ENCODE measurements around the gene MYPN.
"Not testable (repeated sequence)": the region's sequence is repeated elsewhere in the genome, so short reads cannot be mapped to it uniquely, and the experiment has no call there.

MYPN gene

GRCh38 chr10:68175949-68176348 is 66.7 kb downstream of the MYPN start:
- DNase-seq, result no peak

- DNase-seq, result no peak
Observed at GRCh38 chr10:68176797-68177196, 67.5 kb downstream of the MYPN start.

GRCh38 chr10:68178592-68178991 is 69.3 kb downstream of the MYPN start:
- DNase-seq, result no peak

DNA sequence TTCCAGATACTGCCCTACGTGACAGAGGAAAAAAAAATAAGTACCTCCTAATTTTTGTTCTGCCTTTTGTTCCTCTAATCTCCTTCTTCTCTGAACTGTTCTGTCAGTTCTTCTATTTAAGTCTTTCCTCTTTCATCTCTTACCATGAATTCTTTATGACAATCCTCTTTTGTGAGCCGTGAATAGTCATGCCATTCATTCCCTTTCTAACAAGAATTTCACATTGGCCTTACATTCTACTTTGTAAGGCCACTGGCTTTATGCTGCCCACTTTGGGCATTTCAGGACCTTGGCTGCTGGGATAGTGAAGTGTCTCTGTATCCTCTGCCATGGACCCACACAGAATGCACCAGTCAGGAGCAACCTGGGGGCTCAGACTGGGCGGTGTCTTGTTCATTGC is 69.7 kb downstream of the MYPN start:
- no peak for DNase-seq

GRCh38 chr10:68180490-68180889 is 71.2 kb downstream of the MYPN start:
- DNase-seq, result no peak

GRCh38 chr10:68184546-68184945 is 75.3 kb downstream of the MYPN start:
- peak; percentile 12 for DNase-seq

GRCh38 chr10:68185085-68185484 is 75.8 kb downstream of the MYPN start:
- DNase-seq, result no peak

DNA sequence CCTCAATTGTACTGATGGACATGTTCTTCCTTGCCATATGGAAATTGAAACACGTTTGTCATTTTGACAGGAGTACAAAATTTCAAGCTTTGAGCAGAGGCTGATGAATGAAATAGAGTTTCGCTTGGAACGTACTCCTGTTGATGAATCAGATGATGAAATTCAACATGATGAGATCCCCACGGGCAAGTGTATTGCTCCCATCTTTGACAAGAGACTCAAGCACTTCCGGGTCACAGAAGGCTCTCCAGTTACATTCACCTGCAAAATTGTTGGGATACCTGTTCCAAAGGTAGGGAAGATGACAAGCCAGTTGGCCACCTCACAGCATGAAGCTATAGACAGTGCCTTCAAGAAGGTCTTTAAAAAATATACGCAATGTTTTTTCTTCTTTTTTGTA is 79.5 kb downstream of the MYPN start:
- DNase-seq, result no peak

GRCh38 chr10:68192113-68192512 is 82.8 kb downstream of the MYPN start:
- DNase-seq, result no peak

DNA sequence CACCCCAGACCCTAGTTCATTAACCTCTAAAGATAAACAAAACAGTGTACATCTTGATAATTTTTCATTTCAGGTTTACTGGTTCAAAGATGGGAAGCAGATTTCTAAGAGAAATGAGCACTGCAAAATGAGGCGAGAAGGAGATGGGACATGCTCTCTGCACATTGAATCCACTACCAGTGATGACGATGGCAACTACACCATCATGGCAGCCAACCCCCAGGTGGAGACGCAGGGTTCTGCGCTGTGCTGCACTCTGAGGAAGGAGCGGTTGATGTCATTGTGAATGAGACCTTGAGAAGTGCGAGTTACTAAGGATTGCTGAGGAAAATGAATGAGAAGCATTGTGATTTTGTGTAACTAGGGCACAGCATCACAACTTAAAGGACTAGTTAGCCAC is 85.0 kb downstream of the MYPN start:
- DNase-seq, result no peak

- not testable (repeated sequence) for DNase-seq
Observed at GRCh38 chr10:68195776-68196175, 86.5 kb downstream of the MYPN start.

GRCh38 chr10:68196701-68197100 is 87.4 kb downstream of the MYPN start:
- DNase-seq, result no peak

DNA sequence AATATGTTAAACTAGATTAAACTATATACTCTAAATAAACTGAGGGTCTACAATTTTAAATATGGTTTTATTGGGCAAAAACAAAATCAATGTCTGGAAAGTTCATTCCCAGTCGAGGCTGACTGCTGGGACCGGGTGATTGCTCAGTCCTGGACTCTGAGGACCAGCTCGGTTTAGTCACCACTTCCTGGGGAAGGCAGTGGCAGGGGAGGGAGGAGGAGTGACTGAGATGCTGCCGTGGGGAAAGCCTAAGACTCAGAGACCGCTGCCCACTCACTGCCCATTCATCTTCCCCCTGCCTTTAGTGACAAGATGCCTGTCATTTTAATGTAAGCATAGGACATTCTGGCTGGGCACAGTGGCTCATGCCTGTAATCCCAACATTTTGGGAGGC is 93.7 kb downstream of the MYPN start:
- DNase-seq, result no peak

GRCh38 chr10:68208424-68209042 is 99.2 kb downstream of the MYPN start:
- DNase-seq, result peak; percentile 63

DNA sequence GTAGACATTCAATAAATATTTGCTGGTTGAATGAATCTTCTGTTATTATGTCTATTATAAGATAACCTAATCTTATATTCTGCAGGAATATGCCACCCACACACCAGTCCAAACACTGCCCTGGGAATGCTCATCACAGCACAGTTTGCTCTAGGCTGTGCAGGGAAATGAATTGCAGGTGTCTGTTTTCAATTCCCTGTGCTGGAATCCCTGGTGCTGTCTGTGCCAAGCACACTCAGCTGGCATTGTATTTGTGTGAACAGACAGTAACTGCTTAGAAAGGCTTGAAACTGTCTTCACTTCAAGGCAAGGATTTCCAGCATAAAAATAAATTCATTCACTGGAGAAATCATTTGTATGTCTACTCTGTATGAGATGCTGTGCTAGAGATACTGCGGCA is 102.4 kb downstream of the MYPN start:
- no peak for DNase-seq

GRCh38 chr10:68212721-68213352 is 103.5 kb downstream of the MYPN start:
- DNase-seq, result peak; percentile 55

DNA sequence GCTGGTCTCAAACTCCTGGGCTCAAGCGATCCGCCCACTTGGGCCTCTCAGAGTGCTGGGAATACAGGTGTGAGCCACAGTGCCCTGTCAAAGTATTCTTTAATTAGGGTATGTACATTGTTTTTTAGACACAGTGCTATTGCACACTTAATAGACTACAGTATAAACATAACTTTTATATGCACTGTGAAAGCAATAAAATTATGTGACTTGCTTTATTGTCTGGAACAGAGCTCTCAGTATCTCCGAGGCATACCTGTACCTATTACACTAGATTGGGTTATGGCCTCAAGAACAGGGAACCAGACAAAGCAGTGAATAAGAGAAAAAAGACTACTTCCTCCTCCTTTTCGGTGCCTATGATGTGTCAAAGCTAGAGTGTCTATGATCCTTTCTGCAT is 109.5 kb downstream of the MYPN start:
- DNase-seq, result no peak

DNA sequence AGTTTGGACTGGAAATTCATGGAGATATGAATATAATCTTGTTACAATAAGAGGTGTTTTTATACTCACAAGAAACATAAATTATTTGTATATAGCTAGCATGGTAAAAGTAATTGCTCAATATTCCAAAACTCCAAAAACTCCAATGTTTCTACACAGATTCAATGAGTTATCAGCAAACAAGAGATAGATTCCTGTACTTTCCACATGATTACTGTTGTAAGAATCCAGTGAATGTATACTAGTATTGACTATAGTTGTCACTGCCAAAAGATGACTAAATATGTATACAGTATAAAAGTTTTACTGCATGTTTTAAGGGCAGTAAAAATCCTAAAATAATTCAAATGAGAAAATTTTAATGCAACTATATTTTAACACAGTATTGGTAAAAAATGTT is 111.9 kb downstream of the MYPN start:
- no peak for DNase-seq

GRCh38 chr10:68222391-68222790 is 113.1 kb downstream of the MYPN start:
- DNase-seq, result no peak

- peak; percentile 15 for DNase-seq
Observed at GRCh38 chr10:68223535-68224165, 114.4 kb downstream of the MYPN start.

- DNase-seq, result no peak
Observed at GRCh38 chr10:68224810-68225209, 115.5 kb downstream of the MYPN start.

DNA sequence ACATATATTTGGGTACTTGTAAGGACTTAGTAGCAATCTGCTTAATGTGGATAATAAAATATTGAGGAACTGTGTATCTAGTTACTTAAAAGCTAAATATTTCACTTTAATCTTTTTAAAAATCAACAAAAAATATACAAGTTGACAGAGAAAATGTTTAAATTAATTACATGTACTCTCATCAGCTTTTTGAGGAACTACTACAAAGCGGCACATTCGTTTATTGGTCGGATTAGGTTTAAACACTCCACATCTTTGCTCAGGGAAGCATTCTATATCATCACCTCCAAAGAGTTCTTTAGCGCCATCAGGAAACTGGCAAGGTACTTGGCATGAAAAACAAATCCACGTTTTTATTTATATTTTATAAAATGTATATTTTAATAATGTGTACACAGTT is 121.0 kb downstream of the MYPN start:
- no peak for DNase-seq

- peak; percentile 94 for DNase-seq
Observed at GRCh38 chr10:68231106-68231816, 122.0 kb downstream of the MYPN start.

DNA sequence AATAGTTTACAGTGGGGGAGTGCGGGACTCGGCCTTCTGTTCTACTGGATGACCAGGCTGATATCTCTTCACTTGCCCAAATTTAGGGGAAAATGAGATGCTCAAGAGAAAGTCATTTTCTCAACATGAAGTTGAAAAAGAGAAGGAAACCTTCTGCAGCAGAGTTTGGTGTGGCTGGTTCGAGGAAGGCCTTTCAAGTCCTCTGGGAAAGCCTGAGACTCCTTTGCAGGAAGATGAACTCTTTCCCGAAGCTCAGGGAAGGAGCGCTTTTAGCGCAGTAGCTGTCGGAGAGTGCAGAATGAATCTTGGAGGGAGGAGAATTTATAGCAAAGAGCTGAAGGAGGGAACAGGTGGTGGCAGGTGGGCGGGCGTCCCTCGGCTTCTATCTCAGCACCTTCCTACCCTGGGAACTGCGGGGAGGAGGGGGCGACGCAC is 122.5 kb downstream of the MYPN start, which contains the start of gene ATOH7:
Gene ATOH7, minus strand, starts transcription at position 297 of the 435 bp plus-strand sequence. CDS start 436 bp downstream, outside the sequence.
- peak; percentile 85 for DNase-seq

All from eye (tissue), 1 donor.